ENCODE results near the gene AFTPH.

DNA sequence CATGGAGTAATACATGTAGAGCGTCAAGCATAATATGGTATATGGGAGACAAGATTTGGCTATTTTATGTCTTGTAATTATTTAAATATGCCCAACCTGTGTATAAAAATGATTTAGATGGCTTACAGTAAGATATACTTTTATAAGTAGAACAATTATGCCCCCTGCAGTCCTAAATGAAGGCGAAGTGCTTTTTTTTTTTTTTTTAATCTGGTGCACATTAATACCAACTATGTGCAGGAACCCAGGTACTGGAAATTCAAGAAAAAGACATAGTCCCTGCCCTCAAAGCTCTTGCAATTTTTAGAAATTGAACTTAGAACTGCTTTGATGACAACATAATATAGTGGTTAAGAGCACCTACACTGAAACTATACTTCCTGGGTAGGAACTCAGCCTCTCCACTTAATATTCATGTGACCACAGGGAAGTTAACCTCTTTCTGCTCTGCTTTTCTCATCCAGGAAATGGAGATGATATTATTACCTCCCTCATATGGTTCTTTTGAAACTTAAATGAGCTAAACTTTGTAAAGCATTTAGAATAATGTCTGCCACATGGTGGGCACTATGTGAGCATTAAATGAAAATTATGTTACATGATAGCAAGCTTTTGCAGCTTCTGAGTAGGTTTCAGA is 38.1 kb downstream of the AFTPH start:
- no peak for TF ChIP-seq EP300 (IDR thresholded peaks at IDR 0.05)
- TF ChIP-seq, protein P1, sequence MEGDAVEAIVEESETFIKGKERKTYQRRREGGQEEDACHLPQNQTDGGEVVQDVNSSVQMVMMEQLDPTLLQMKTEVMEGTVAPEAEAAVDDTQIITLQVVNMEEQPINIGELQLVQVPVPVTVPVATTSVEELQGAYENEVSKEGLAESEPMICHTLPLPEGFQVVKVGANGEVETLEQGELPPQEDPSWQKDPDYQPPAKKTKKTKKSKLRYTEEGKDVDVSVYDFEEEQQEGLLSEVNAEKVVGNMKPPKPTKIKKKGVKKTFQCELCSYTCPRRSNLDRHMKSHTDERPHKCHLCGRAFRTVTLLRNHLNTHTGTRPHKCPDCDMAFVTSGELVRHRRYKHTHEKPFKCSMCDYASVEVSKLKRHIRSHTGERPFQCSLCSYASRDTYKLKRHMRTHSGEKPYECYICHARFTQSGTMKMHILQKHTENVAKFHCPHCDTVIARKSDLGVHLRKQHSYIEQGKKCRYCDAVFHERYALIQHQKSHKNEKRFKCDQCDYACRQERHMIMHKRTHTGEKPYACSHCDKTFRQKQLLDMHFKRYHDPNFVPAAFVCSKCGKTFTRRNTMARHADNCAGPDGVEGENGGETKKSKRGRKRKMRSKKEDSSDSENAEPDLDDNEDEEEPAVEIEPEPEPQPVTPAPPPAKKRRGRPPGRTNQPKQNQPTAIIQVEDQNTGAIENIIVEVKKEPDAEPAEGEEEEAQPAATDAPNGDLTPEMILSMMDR (IDR thresholded peaks at IDR 0.05) = peak in 2 of 5 experiments; percentile 28 to 31
